Measurements from ENCODE around the gene SEZ6L.

SEZ6L gene

DNA sequence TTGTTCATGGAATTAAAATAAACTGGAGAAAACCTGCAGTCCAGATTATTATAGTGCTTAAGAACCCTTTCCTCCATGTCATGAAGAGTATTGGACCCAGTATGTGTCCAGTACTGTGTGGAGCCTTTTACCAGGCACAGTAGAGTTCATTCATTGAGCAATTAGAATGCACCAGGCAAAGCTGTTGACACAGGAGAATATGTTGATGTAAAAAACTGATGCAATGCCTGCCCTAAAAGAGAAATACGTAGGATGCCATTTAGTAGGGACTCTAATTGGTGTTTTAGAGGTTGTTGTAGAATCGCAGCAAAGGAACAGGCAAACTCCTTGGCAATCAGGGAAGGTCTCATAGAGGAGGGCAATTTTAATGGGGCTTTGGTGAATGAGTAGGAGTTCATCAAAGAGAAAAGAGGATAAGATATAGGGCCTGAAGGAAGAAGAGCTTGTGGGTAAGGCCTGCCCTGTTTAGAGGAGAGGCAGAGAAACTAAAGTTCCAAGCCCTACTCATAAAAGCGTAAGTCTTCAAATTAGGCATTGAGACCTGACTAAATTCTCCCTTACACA lies 126.4 kb downstream of the SEZ6L start:
- DNase-seq (ENCODE audit: low spot score) = no peak
- no peaks in the 10 kb centered on the region for H3K4me1 ChIP-seq (ENCODE audit: control insufficient read depth in 2 of 2, insufficient read depth in 1 of 2, low read depth in 1 of 2, low read length in 2 of 2)

GRCh38 chr22:26298605-26299310 lies 129.5 kb downstream of the SEZ6L start:
- Histone ChIP-seq H2BK120ac (ENCODE audit: low read depth, low read length) (peak overlapping the region; percentile 14), H2BK5ac (ENCODE audit: low read length) (no peak overlapping the region), H3K18ac (ENCODE audit: low read length) (peak overlapping the region; percentile 28), H3K4me2 (ENCODE audit: insufficient read depth, low read length, poor library complexity, severe bottlenecking) (no peak overlapping the region), H3K27ac (replicated peaks; ENCODE audit: low read length) (no peak overlapping the region), H3K4me3 (ENCODE audit: low read length in 2 of 2) (no peak overlapping the region), H3K27me3 (ENCODE audit: control insufficient read depth in 3 of 3, insufficient read depth in 3 of 3, low read depth in 1 of 3, low read length in 3 of 3) (peaks cover 0 to 9% (median 0%) of the 10 kb centered on the region in 3 experiments), H2BK12ac (ENCODE audit: low read length) (peak overlapping the region; percentile 9), H2AK5ac (ENCODE audit: low read depth, low read length) (no peak overlapping the region), H3K4ac (ENCODE audit: low read length) (no peak overlapping the region), H4K8ac (ENCODE audit: low read depth, low read length) (no peak overlapping the region), H4K91ac (ENCODE audit: low read depth, low read length, poor library complexity) (no peak overlapping the region), H3K79me1 (ENCODE audit: low read depth, low read length) (no peaks in the 10 kb centered on the region), H2AFZ (ENCODE audit: low read length) (no peak overlapping the region), H3K9me3 (replicated peaks in 1 of 2; ENCODE audit: control insufficient read depth in 2 of 2, insufficient read depth in 1 of 2, low read depth in 1 of 2, low read length in 2 of 2) (no peaks in the 10 kb centered on the region), H3K36me3 (replicated peaks in 1 of 2; ENCODE audit: control insufficient read depth in 2 of 2, insufficient read depth in 2 of 2, low read length in 2 of 2) (no peaks in the 10 kb centered on the region), H3K9ac (ENCODE audit: low read depth, low read length, poor library complexity) (peak overlapping the region; percentile 70), H2BK15ac (ENCODE audit: low read length) (no peak overlapping the region), H3K23ac (ENCODE audit: low read depth, low read length, poor library complexity) (no peak overlapping the region), H3K14ac (ENCODE audit: low read length) (no peak overlapping the region), H3K4me1 (ENCODE audit: control insufficient read depth in 2 of 2, insufficient read depth in 1 of 2, low read depth in 1 of 2, low read length in 2 of 2) (no peaks in the 10 kb centered on the region)
- no peak for DNase-seq (ENCODE audit: low spot score)
- no CpG with 5 or more reads among the region's 9 CpGs for WGBS, 2 donors (ENCODE audit: extremely low coverage in 2 of 2, insufficient read length in 2 of 2, insufficient replicate concordance in 1 of 2)

More for the DNA sequence above, 126.4 kb downstream of the SEZ6L start:
- H2AFZ ChIP-seq (ENCODE audit: low read length) = no peak overlapping the region
- H3K4ac ChIP-seq (ENCODE audit: low read length) = no peak overlapping the region
- no peak overlapping the region for H3K9ac ChIP-seq (ENCODE audit: low read depth, low read length, poor library complexity)
- H2BK15ac ChIP-seq (ENCODE audit: low read length) = no peak overlapping the region
- no peak overlapping the region for H3K14ac ChIP-seq (ENCODE audit: low read length)
- no peak overlapping the region for H3K4me2 ChIP-seq (ENCODE audit: insufficient read depth, low read length, poor library complexity, severe bottlenecking)
- H3K27ac ChIP-seq (replicated peaks; ENCODE audit: low read length) = no peak overlapping the region
- no peak overlapping the region for H3K4me3 ChIP-seq (ENCODE audit: low read length in 2 of 2)
- no peaks in the 10 kb centered on the region for H3K36me3 ChIP-seq (replicated peaks in 1 of 2; ENCODE audit: control insufficient read depth in 2 of 2, insufficient read depth in 2 of 2, low read length in 2 of 2)
- WGBS, 2 donors (ENCODE audit: extremely low coverage in 2 of 2, insufficient read length in 2 of 2, insufficient replicate concordance in 1 of 2) = no CpG with 5 or more reads among the region's 3 CpGs
- H3K9me3 ChIP-seq (replicated peaks in 1 of 2; ENCODE audit: control insufficient read depth in 2 of 2, insufficient read depth in 1 of 2, low read depth in 1 of 2, low read length in 2 of 2) = no peaks in the 10 kb centered on the region
- H4K91ac ChIP-seq (ENCODE audit: low read depth, low read length, poor library complexity) = no peak overlapping the region
- no peak overlapping the region for H3K18ac ChIP-seq (ENCODE audit: low read length)
- no peak overlapping the region for H2BK5ac ChIP-seq (ENCODE audit: low read length)
- no peak overlapping the region for H2BK120ac ChIP-seq (ENCODE audit: low read depth, low read length)
- H2BK12ac ChIP-seq (ENCODE audit: low read length) = no peak overlapping the region
- H4K8ac ChIP-seq (ENCODE audit: low read depth, low read length) = no peak overlapping the region
- peaks cover 0 to 9% (median 0%) of the 10 kb centered on the region in 3 experiments for H3K27me3 ChIP-seq (ENCODE audit: control insufficient read depth in 3 of 3, insufficient read depth in 3 of 3, low read depth in 1 of 3, low read length in 3 of 3)
- H3K79me1 ChIP-seq (ENCODE audit: low read depth, low read length) = no peaks in the 10 kb centered on the region
- H3K23ac ChIP-seq (ENCODE audit: low read depth, low read length, poor library complexity) = no peak overlapping the region
- H2AK5ac ChIP-seq (ENCODE audit: low read depth, low read length) = no peak overlapping the region

- no peak overlapping the region for H3K4me2 ChIP-seq (ENCODE audit: insufficient read depth, low read length, poor library complexity, severe bottlenecking)
- H2BK120ac ChIP-seq (ENCODE audit: low read depth, low read length) = no peak overlapping the region
- no peak overlapping the region for H3K23ac ChIP-seq (ENCODE audit: low read depth, low read length, poor library complexity)
- H3K79me1 ChIP-seq (ENCODE audit: low read depth, low read length) = no peaks in the 10 kb centered on the region
- H2AK5ac ChIP-seq (ENCODE audit: low read depth, low read length) = no peak overlapping the region
- no peak overlapping the region for H3K27ac ChIP-seq (replicated peaks; ENCODE audit: low read length)
- H2BK12ac ChIP-seq (ENCODE audit: low read length) = no peak overlapping the region
- H3K27me3 ChIP-seq (ENCODE audit: control insufficient read depth in 3 of 3, insufficient read depth in 3 of 3, low read depth in 1 of 3, low read length in 3 of 3) = peaks cover 0 to 5% (median 0%) of the 10 kb centered on the region in 3 experiments
- no peak overlapping the region for H2BK5ac ChIP-seq (ENCODE audit: low read length)
- no peaks in the 10 kb centered on the region for H3K4me1 ChIP-seq (ENCODE audit: control insufficient read depth in 2 of 2, insufficient read depth in 1 of 2, low read depth in 1 of 2, low read length in 2 of 2)
- no peak overlapping the region for H3K9ac ChIP-seq (ENCODE audit: low read depth, low read length, poor library complexity)
- no peak overlapping the region for H4K8ac ChIP-seq (ENCODE audit: low read depth, low read length)
- H2BK15ac ChIP-seq (ENCODE audit: low read length) = no peak overlapping the region
- no peak overlapping the region for H3K4ac ChIP-seq (ENCODE audit: low read length)
- no peaks in the 10 kb centered on the region for H3K9me3 ChIP-seq (replicated peaks in 1 of 2; ENCODE audit: control insufficient read depth in 2 of 2, insufficient read depth in 1 of 2, low read depth in 1 of 2, low read length in 2 of 2)
- no peak overlapping the region for H3K14ac ChIP-seq (ENCODE audit: low read length)
- no peaks in the 10 kb centered on the region for H3K36me3 ChIP-seq (replicated peaks in 1 of 2; ENCODE audit: control insufficient read depth in 2 of 2, insufficient read depth in 2 of 2, low read length in 2 of 2)
- H3K18ac ChIP-seq (ENCODE audit: low read length) = no peak overlapping the region
- no peak overlapping the region for H2AFZ ChIP-seq (ENCODE audit: low read length)
- DNase-seq (ENCODE audit: low spot score) = no peak
- no peak overlapping the region for H4K91ac ChIP-seq (ENCODE audit: low read depth, low read length, poor library complexity)
- H3K4me3 ChIP-seq (ENCODE audit: low read length in 2 of 2) = no peak overlapping the region
- no CpG with 5 or more reads among the region's 4 CpGs for WGBS, 2 donors (ENCODE audit: extremely low coverage in 2 of 2, insufficient read length in 2 of 2, insufficient replicate concordance in 1 of 2)
These were observed 133.5 kb downstream of the SEZ6L start for GRCh38 chr22:26302726-26303125.

DNA sequence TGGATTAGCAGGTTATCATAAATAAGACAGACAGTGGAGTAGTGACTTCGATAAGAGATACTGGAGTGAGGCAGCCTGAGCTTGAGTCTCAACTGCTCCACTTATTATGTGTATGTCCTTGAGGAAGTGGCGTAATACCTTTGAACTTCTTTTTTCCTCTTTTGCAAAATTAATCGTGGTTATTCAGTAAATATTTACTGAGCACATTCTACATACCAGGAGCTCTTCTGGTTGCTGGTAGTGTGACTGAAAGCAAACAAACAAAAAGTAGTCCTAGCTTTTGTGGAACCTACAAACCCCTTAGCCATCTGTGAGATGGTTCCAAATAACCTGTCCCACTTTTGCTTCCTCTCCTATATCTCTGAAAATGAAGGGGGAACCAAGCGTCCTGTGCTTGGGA lies 134.2 kb downstream of the SEZ6L start:
- Histone ChIP-seq H3K23ac (ENCODE audit: low read depth, low read length, poor library complexity) (no peak overlapping the region), H4K8ac (ENCODE audit: low read depth, low read length) (no peak overlapping the region), H2BK15ac (ENCODE audit: low read length) (no peak overlapping the region), H2BK120ac (ENCODE audit: low read depth, low read length) (no peak overlapping the region), H2BK12ac (ENCODE audit: low read length) (no peak overlapping the region), H3K18ac (ENCODE audit: low read length) (no peak overlapping the region), H2AK5ac (ENCODE audit: low read depth, low read length) (no peak overlapping the region), H3K79me1 (ENCODE audit: low read depth, low read length) (no peaks in the 10 kb centered on the region), H2BK5ac (ENCODE audit: low read length) (no peak overlapping the region), H3K14ac (ENCODE audit: low read length) (no peak overlapping the region), H3K27me3 (ENCODE audit: control insufficient read depth in 3 of 3, insufficient read depth in 3 of 3, low read depth in 1 of 3, low read length in 3 of 3) (peaks cover 0 to 5% (median 0%) of the 10 kb centered on the region in 3 experiments), H3K4me2 (ENCODE audit: insufficient read depth, low read length, poor library complexity, severe bottlenecking) (no peak overlapping the region), H3K36me3 (replicated peaks in 1 of 2; ENCODE audit: control insufficient read depth in 2 of 2, insufficient read depth in 2 of 2, low read length in 2 of 2) (no peaks in the 10 kb centered on the region), H3K4me3 (ENCODE audit: low read length in 2 of 2) (no peak overlapping the region), H3K4me1 (ENCODE audit: control insufficient read depth in 2 of 2, insufficient read depth in 1 of 2, low read depth in 1 of 2, low read length in 2 of 2) (no peaks in the 10 kb centered on the region), H3K9me3 (replicated peaks in 1 of 2; ENCODE audit: control insufficient read depth in 2 of 2, insufficient read depth in 1 of 2, low read depth in 1 of 2, low read length in 2 of 2) (no peaks in the 10 kb centered on the region), H2AFZ (ENCODE audit: low read length) (no peak overlapping the region), H3K9ac (ENCODE audit: low read depth, low read length, poor library complexity) (no peak overlapping the region), H3K27ac (replicated peaks; ENCODE audit: low read length) (no peak overlapping the region), H4K91ac (ENCODE audit: low read depth, low read length, poor library complexity) (no peak overlapping the region), H3K4ac (ENCODE audit: low read length) (no peak overlapping the region)
- no CpG with 5 or more reads among the region's 4 CpGs for WGBS, 2 donors (ENCODE audit: extremely low coverage in 2 of 2, insufficient read length in 2 of 2, insufficient replicate concordance in 1 of 2)
- DNase-seq (ENCODE audit: low spot score) = no peak

Measured in neuronal stem cell (in vitro differentiated cells).